HG03095 (cell line): ENCODE measurements around the gene QRFP.

Experiments
- ATAC-seq: cut with Tn5 transposase; IDR thresholded peaks from one replicate; pipeline ENCODE4 v1.9.1; 2021; ENCODE audit warnings: moderate library complexity; ENCODE audit not compliant: unreplicated experiment

QRFP gene

DNA sequence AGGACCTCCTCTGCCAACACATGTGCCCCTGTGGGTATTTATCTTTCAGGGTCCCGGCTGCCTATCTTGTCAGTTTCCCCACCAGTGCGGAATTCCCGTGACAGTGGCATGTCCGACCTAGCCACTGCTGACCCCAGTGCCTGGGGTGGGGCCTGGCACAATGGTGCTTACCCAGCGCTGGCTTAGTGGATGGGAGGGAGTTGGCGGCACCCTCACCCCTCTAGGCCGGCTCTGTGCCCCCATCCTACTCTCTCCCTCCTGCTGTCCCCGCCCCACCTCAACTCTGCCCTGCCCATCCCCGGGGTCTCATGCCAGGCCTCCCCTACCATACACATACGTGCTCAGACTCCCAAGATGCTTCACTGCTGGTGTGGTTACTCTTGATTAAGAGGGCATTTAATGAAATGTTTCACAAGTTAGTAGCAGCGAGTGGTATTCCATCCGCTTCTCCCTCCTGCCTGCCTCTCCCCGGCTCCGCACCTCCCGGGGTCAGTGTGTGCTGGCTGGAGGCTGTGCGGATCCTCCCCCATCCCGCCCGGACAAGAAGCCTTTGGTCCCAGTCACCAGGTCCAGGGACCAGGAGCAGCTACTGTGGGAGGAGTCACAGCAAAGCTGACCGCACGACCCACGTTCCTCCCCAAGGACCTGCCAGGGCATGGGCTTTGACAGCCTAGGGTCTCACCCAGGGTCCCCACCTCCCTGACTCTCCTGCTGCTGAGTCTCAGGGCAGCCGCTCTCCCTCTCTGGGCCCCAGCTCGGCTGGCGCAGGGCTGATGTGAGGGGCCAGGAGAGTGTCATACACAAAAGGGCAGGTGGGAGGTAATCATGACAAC is 9.5 kb upstream of the QRFP start:
- no peak for ATAC-seq

DNA sequence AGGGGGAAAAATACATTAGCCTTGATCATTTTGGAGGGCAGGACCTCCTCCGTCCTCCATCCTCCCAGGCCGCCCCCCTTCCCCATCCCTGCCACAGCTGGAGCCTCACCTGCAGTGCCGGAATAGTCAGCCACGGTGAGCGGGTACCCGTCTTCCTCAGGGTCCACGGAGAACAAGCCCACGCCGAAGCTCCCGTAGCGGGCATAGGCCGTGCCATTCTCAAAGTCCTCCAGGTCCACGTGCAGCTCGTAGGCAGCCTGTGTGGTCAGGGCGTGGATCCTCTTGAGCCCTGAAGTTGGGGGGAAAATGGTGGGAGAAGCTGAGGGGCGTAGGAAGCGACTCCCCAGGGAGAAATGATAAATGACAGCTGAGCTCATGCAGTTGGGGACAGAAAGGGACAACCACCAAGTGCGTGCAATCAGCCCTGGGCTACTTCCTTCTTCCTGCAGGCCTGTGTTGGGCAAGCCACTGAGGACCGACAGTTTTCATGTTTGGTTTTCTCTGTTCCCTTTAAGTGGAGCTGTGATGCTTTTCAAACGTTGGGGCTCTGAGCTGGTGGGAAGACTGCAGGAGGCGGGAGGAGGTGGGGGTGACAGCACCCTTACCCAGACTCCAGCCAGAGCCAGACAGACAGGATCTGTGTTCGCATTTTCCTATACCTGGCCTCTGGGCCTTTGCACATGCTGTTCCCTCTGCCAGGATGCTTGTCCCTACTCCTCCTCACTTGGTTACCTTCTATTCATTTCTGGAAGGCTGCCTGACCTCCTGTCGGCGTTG is 8.7 kb upstream of the QRFP start:
- no peak for ATAC-seq

DNA sequence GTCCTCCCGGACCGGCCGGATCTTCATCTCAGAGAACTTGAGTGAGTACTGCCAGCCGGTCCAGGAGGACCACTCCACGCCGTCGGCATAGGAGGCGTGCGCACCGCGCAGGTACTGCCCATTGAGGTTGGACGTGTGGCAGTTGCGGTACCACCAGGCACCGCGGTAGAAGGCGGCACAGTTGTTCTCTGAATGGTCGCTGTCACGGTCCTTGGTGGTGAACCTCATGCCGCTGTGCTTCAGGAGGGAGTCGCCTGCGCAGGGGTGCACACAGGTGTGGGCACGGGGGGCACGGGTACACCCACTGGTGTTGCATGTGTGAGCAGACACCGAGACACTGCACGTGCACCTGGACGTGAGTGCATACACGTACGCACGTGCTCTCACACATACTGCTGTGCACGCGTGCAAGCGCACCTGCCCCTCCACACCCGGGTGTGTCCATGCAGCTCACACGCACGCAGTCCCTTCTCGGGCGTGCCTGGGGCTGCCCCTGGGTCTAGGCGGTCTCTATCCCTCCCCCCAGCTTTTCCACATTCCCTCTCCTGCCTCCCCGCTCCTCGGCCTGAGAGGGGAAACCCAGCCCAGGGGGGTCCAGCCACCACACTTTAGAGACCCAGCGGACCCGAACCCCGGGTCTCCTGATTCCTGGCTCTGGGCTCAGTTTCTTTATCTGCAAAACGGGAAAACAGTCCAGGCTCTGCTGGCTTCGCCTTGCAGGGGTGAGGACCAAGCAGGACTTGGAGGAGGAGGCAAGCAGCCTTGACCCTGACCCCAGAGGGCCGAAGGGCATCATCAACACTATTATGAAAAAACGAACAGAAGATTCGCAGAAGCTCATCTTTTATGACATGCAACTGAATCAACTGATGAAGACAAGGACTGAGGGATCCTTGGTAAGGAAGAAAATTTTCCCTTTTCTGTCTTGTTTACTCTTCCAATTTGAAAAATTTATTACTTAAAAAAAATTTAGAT is 7.7 kb upstream of the QRFP start:
- no peak for ATAC-seq

DNA sequence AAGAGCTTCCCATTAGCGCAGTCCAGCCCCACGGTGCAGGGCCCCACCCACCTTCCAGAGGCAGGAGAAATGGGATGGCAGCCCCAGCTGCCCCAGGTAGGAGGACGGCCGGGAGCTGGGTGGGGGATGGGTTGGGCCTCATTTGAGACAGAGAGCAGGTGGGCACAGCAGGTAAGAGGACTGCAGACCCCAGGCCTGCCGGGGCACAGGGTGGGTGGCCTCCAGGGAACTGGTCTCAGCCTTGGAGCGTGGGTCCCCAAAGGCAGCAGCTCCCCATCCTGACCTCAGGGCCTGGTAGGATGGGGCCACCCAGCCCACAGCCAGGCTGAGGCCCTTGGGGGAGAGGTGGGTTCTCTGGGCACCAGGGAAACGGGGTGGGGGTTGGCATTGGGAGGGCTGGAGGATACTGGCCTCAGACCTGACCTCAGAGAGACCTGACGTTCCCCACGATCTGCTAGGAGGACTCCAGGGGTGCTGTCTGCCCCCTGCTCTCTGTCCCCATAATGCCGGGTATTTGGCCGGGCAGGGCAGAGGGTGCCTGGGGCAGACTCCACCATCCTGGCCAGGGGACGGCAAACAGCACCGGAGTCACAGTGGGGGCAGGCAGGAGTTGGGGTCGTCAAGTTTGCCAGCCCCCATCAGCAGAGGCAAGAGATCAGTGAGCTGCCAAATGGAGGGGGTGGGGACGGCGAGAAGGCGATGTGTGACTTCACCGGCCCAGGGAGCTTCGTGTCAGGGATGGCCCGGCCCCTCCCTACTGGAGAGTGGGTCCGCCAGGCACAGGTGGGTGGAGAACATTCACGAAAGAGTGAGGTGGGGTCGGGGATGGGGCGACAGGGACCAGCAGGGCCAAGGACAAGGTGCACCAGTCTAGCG is 6.8 kb upstream of the QRFP start:
- no peak for ATAC-seq

DNA sequence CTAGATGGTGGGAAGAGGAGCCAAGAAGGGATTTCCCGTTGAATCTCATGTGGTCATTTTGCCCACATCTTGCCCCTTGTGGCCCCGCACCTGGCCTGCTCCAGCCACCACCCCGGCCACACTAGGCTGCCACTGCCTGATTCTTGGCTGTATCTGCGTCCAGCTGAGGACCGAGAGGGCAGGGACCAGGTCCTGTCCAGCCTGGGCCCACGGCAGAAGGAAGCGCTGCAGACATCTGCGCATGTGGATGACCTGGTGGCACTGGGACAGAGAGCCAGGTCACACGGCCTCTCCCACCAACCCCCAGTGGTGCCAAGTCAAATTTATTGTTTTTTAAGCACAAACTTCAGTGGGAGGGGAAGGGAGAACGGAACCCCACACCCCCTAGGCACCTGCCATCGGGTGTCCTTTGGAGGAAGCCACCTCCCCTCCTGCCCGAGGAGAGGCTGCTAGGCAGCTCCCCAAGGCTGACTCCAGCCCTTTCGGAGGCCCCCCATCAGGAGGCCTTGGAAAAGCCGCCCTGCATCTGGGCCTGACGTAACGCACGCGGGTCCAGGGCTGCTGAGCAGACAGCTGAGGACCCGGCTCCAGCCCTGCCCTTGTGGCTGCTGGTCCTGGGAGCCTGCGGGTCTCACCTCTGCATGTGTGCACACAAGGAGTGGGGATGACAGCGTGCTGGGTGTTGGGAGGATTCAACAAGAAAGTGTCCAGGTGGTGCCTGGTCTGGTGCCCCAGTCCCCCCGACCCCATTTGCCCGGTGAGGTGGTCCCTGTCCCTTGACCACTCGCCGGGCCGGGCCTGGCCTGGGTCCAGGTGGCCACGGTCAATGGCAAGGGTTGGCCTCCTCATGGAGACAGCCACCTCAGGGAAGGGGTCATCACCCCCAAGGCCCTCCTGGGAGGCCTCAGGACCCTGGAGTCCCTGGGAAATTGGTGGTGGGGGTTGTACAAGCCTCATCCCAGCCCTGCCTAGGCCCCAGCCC is 5.9 kb upstream of the QRFP start:
- no peak for ATAC-seq

DNA sequence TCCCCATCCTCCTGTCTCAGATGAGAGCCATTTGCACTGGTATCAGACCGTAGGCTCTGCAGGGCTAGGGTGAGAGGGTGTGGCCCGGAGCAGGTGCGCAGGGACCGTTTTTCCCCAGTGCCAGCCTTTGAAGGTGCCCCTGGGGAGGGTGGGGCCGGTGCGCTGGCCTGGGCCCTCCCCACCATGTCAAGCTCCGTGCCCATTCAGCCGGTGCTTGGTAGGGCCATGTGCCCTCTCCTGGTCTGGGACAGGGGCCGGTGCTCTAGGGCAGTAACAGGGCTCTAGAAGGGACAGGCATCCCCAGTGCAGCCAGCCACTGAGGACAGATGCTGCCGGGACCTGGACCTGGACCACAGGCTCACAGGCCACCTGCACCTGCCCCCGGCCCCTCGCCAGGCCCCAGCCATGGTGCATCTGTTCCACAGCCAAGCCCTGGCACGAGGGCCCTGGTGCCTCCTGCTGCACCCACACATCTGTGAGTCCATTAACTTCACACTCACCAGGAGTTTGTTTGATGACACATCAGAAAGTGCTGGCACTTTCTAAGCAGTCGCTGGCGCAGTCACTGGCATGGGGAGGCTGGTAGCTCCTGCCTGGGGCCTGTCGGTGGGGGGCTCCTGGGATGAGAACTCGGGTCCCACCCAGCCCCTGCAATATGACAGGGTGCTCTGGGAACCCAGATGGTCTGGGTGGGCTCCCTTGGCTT is 5.0 kb upstream of the QRFP start:
- no peak for ATAC-seq

DNA sequence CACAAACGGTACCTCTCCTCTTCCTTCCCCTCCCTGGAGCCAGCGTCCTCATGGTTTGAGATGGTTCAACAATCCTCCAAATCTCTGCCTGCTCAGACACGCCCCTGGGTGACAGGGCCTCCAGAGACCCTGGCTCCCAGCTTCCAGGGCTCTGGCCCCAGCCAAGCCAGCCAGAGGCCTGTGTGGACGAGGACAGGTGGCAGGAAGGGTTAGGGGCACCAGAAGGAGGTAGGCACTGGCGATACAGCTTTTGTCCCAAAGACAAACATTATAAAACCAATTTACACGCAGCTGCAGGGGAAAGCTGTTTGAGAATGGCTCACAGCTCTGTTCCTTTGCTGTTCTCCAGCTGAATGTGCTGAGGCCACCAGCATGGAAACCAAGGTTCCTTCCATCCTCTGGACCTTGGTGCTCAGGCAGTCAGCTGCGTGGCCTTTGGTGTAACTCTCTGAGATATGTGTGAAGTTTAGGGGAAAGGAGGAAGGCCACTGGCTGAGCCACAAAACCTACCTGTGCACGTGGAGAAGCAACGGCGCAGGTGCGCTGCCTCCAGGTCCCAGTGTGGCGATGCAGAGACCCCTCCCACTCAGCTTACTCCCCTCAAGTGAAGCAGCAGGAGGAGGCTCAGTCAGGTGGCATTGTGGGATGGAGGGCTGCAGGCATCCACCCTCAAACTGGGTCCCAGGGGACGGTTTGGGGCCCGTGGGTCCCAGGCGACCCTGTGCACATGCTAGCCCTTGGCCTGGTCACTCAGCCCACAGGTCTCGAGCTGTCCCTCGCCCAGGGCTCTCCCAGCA is 4.3 kb upstream of the QRFP start:
- ATAC-seq: no peak

DNA sequence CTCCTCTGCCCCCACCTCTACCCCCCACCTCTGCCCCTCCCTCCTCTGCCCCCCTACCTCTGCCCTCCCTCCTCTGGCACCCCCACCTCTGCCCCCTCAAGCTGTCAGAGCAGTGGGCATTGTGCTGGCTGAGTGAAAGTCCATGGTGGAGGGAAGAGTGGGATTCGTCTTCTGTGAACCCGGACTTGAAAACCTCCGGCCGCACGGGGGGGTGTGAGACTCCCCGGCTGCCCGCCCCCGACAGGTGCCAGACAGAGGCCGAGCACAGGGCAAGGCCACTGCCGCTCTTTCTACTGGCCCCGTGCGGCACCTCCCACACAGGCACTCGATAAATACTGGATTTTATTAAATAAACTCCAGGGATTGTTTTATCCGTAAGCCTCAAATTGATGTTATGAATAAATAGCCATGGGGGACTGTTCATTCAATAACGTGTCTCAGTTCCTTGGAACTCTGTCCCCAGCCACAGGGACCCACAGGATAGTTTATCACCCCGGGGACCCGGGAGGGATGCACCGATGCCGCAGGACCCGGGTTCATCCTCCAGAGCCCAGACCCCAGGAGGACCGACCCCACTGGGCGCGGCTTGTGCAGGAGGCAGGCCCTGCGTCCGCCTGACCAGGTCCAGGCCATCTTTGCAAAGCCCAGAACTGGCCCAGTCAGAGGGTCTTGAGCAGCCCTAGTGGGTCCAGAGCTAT is 2.6 kb upstream of the QRFP start:
- no peak for ATAC-seq

DNA sequence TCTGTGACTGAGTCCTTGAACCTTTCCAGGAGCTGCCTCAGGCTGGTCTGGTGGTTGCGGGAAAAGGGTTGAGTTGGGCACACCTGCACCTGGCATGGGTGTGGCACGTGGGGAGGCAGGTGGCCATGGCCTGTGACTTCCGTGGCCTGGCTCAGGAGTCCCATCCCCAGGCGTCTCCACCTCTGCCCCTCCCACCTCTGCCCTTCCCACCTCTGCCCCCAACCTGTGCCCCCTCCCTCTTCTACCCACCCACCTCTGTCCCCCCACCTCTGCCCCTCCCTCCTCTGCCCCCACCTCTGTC is 1.9 kb upstream of the QRFP start:
- no peak for ATAC-seq

DNA sequence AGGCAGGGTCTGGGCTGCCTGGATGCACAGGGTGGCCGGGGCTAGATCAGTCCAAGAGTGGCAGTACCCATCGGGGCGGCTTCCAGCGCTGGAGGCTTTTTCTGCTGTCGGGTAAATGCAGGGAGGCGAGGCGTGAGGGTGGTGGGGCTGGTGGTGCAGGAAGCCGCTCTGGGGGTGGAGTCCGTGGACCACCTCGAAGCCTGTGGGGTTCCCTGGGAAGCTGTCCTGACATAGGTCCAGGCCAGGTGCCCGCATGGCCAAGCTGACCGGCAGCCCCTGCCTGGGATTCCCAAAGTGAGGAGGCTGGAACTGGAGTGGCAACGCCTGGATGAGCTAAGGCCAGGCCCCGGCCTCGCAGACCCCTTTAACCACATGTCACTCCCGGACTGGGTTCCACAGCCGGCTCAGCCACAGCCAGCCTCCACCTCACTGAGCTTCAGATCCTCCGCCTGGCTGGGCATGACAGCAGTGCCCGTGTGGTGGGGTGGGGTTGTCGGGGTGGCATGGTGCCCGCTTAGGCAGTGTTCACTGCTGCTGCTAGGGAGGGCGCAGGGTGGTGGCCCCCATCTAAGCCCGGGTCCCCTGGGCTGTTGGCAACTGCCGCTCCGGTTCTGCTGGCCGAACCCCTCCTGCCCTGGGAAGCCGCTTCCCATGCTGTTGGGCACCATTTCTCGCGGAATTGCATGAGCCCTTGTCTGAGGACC is 1.4 kb upstream of the QRFP start:
- ATAC-seq: no peak

DNA sequence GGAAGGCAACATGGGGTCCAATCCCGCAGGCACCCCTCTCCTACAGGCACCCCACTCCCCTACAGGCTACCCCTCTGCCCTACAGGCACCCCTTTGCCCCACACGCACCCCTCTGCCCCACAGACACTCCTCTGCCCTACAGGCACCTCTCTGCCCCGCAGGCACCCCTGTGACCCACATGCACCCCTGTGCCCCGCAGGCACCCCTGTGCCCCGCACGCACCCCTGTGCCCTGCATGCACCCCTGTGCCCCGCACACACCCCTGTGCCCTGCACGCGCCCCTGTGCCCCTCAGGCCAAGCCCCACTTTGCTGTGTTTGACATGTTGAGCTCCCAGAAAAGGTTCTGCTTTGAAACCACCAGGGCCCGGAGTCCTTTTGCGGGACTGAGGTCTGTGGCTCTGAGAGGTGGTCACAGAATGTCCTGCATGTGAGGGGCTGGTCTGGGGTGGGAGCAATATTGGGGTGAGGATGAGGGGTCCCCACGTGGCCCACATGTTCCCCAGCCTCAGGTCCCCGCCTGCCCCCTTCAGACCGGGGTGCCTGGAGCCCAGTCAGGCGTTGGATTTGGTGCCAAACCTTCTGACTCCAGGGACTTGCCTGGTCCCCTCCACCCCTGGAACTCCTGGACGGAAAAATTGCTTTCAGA is 616 bp upstream of the QRFP start:
- ATAC-seq: no peak

DNA sequence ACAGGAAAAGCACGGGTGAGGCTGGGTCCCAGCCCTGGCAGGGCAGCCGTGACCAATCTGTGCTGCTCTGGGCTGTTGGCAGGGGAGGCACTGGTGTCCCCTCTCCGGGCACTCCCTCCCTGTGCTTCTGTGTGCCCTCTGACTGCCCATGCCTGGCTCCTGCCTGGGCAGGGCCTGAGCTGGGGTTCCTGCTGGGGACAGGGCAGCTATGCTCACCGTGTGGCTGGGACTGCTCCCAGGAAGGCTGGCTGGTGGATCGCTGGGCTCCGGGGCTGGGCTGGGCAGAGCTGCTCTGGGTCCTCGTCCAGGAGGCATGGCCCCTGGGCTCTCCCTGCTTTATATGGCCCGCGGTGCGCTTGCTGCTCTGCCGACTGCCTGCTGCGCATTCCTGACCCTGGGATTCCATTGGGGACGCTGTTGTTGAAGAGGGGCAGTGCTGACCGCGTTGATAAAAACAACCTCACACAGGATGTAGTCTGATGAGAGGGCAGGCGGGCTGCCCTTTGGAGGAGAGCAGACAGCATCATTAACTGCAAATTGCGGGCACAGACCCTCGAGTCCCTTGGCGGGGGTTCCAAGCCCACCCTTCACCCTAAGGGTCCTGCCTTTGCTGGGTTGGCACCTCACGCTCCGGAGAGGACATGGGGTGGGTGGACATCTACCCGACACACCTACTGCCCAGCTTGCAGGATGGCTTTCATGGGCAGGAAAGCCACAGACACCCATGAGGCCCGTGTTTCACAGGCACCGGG is 955 bp downstream of the QRFP start:
- ATAC-seq: no peak

DNA sequence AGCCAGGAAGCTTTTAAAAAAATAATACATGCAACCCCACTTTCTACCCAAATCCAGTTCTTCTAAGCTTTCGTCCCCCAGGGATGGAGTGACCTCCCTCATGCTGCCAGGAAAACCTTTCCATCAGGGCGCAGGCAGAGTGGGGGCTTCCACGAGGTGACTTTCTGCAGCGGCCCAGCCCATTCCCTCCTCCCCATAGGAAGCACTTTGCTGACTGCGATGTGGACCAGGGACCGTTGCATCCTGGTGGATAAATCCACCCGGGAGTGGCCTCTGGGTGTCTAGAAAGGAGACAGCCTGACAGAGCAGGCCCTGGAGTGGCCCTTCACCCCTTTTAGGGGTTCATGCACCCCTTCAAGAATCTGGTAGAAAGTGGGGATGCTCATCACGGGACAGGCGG is 1.6 kb downstream of the QRFP start:
- no peak for ATAC-seq

DNA sequence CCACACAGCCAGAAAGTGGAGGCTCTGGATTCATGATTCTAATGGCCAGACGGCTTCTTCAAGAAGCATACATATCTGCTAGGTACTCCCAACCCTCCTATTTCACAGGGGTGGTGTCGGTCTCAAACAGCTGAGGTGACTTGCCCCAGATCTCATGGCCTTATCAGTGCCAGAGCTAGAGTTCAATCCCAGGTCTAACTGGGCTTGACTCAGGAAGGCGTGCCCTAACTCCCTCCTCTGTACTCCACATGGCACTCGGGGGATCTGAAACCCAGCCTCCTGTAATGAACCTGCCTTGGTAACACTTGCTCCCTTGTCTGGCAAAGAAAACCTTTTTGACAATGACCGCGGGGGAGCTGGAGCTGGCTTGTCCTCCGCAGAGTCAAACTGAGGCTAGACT is 2.1 kb downstream of the QRFP start:
- ATAC-seq: no peak

DNA sequence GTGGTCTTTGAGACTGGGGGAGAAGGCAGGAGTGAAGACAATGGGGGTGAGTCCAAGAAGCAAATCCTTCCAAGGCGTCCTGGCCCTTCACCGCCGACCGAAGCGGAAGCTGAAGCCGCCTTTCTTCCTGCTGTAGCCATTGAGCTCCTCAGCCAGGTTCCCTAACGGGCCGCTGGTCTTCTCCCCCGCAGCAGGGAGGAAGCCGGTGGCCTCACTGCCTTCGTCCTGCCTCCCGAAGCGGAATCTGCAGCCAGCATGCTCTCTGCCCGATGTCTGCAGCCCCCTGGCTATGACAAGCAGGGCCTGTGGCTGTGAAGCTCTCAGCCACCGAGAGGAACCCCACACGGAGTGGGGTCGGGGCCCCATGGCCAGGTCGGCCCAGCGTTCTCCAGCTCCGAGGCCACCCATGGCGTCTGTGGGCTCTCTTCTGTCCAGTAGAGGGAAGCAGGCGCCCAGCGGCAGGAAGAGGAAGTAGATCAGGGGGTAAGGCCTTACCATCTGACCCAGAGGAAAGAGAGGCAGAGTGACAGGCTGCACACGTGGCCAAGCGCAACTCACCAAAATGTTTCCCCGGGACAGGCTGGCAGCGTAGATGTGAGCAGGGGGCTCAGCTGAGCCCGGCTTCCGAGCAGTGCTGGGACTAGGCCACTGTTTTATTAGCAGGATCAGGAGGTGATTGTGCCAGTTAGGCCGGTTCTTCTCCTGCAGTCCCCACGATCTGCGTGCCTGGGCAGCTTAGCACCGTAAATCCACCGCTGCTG is 3.1 kb downstream of the QRFP start:
- ATAC-seq: no peak
